Measurements from ENCODE around the gene HINT2.

The HINT2 gene

GRCh38 chr9:35842020-35842745 lies 27.3 kb upstream of the HINT2 start:
- ChIA-PET POLR2A (interaction anchor here (0.5 to 1.1 kb wide), 3 partner anchors 8 to 13 kb away, joined by 3 to 4 read pairs (median 3); partner anchors contain the start of genes FAM221B and TMEM8B), CTCF (interaction anchor here (1.0 to 4.8 kb wide), 10 partner anchors 9 to 324 kb away, joined by 3 to 44 read pairs (median 4); partner anchors contain the start of genes FAM221B and TMEM8B)
- TF ChIP-seq CTCF (IDR thresholded peaks at IDR 0.05; ENCODE audit: control extremely low read depth, extremely low read depth, low read depth, missing control alignments) = no peak
- no peak for DNase-seq (ENCODE audit: extremely low spot score)

GRCh38 chr9:35841645-35841900 lies 26.7 kb upstream of the HINT2 start:
- no peak for DNase-seq (ENCODE audit: extremely low spot score)
- ChIA-PET POLR2A (interaction anchor here (1.1 kb wide), 1 partner anchor 13 kb away, joined by 3 read pairs; the partner anchor contains the start of genes FAM221B and TMEM8B), CTCF (interaction anchor here (1.0 to 4.8 kb wide), 9 partner anchors 9 to 145 kb away, joined by 3 to 44 read pairs (median 4); partner anchors contain the start of genes FAM221B and TMEM8B)
- TF ChIP-seq CTCF (IDR thresholded peaks at IDR 0.05; ENCODE audit: control extremely low read depth, extremely low read depth, low read depth, missing control alignments) = no peak

- ChIA-PET POLR2A (no interaction called here), CTCF (interaction anchor here (1.0 to 4.8 kb wide), 8 partner anchors 9 to 144 kb away, joined by 3 to 44 read pairs (median 6); partner anchors contain the start of genes FAM221B and TMEM8B)
- no peak for DNase-seq (ENCODE audit: extremely low spot score)
- no peak for TF ChIP-seq CTCF (IDR thresholded peaks at IDR 0.05; ENCODE audit: control extremely low read depth, extremely low read depth, low read depth, missing control alignments)
Observed at GRCh38 chr9:35840881-35841644, 26.2 kb upstream of the HINT2 start.

- DNase-seq (ENCODE audit: extremely low spot score) = no peak
Observed at GRCh38 chr9:35839926-35840325, 25.1 kb upstream of the HINT2 start.

GRCh38 chr9:35836595-35836994 lies 21.8 kb upstream of the HINT2 start:
- no peak for DNase-seq (ENCODE audit: extremely low spot score)
- ChIA-PET POLR2A (no interaction called here), CTCF (interaction anchor here (0.8 to 5.0 kb wide), 6 partner anchors 8 to 80 kb away, joined by 3 to 39 read pairs (median 8); no protein-coding TSS in a partner anchor)
- no peak for TF ChIP-seq CTCF (IDR thresholded peaks at IDR 0.05; ENCODE audit: control extremely low read depth, extremely low read depth, low read depth, missing control alignments)

More at GRCh38 chr9:35839926-35840325, 25.1 kb upstream of the HINT2 start:
- ChIA-PET CTCF (interaction anchor here (1.1 to 4.8 kb wide), 7 partner anchors 8 to 231 kb away, joined by 3 to 44 read pairs (median 4); partner anchors contain the start of genes FAM221B and TMEM8B), POLR2A (no interaction called here)
- no peak for TF ChIP-seq CTCF (IDR thresholded peaks at IDR 0.05; ENCODE audit: control extremely low read depth, extremely low read depth, low read depth, missing control alignments)

GRCh38 chr9:35835766-35836165 lies 20.9 kb upstream of the HINT2 start:
- ChIA-PET CTCF (interaction anchor here (0.7 to 5.0 kb wide), 12 partner anchors 8 to 108 kb away, joined by 3 to 39 read pairs (median 4); no protein-coding TSS in a partner anchor), POLR2A (no interaction called here)
- no peak for TF ChIP-seq CTCF (IDR thresholded peaks at IDR 0.05; ENCODE audit: control extremely low read depth, extremely low read depth, low read depth, missing control alignments)
- DNase-seq (ENCODE audit: extremely low spot score) = no peak

Measured in GM10248 (cell line).